HCT116 (cell line): ENCODE data around the gene ARHGEF12. TPM values are rescaled to one million over a fixed set of nuclear protein-coding genes. Genes with fewer than 3 reads are reported as not detected.

Experiments used
- ATAC-seq: fragments of 200-7000 bp; cut with Tn5 transposase; 2 replicates; pipeline ENCODE4 v1.9.1; 2020; ENCODE audit warnings: mild to moderate bottlenecking, moderate library complexity
- BruUV-seq: library from RNA; stranded (reverse); fragments of 400-500 nt; replicated peaks from 2 replicates; lab custom pipeline; 2021; lab: Mats Ljungman, UMichigan
- CTCF ChIA-PET: fragments of 300-600 bp; sonication (Branson Sonifier 250); formaldehyde crosslinking; loops from one replicate; lab custom pipeline; 2021; ENCODE audit warnings: antibody characterized with exemption; lab: Charles Lee
- POLR2A ChIA-PET: fragments of 300-600, 350-600 bp; sonication (Branson Sonifier 250); formaldehyde crosslinking; loops from one replicate; lab custom pipeline; 2021; ENCODE audit warnings: antibody characterized with exemption; lab: Charles Lee
- RAD21 ChIA-PET, 2 experiments: fragments of 300-600 bp; sonication (Branson Sonifier 250); formaldehyde crosslinking; loops; one replicate each; lab custom pipeline; 2023; ENCODE audit warnings: low total read pairs in 2 of 2; ENCODE audit not compliant: uncharacterized antibody in 2 of 2, unreplicated experiment in 2 of 2, low non-redundant PET in 1 of 2; lab: Charles Lee
- DNase-seq: peaks from one replicate; pipeline ENCODE4 v3.0.0-alpha.2; 2010; ENCODE audit warnings: low read depth, low spot score
- H2AFZ ChIP-seq: fragments of 200-600 bp; shearing (Covaris generic), sonication (generic); 2 replicates; pipeline ENCODE4 v1.6.1; 2017; ENCODE audit warnings: low read depth, mixed run types, mixed read lengths, antibody characterized with exemption, low read length; ENCODE audit not compliant: poor library complexity, severe bottlenecking
- H3K27ac ChIP-seq: 2 replicates; pipeline ENCODE4 v1.5.1; 2012; ENCODE audit warnings: low read depth, low read length
- H3K27me3 ChIP-seq: fragments of 200-600 bp; sonication (generic); 2 replicates; pipeline ENCODE4 v1.6.1; 2016; ENCODE audit warnings: mixed run types, low read length, mixed read lengths; ENCODE audit not compliant: insufficient read depth
- H3K36me3 ChIP-seq, 2 experiments: fragments of 200-500 bp in 1 of 2; fragments of 200-600 bp in 1 of 2; sonication (Bioruptor generic) in 1 of 2; sonication (generic) in 1 of 2; 2 replicates each; pipeline versions ENCODE4 v1.5.1 to v1.6.1; 2014 to 2016; ENCODE audit warnings: low read length in 2 of 2, inconsistent platforms in 1 of 2, mixed read lengths in 1 of 2, mixed run types in 1 of 2; ENCODE audit not compliant: insufficient read depth in 2 of 2, control insufficient read depth in 1 of 2
- H3K4me1 ChIP-seq, 2 experiments: fragments of 200-600 bp in 1 of 2; sonication (generic) in 1 of 2; 2 replicates each; pipeline versions ENCODE4 v1.5.1 to v1.6.1; 2012 to 2017; ENCODE audit warnings: low read length in 2 of 2, inconsistent platforms in 1 of 2, mild to moderate bottlenecking in 1 of 2, mixed read lengths in 1 of 2, mixed run types in 1 of 2, moderate library complexity in 1 of 2; ENCODE audit not compliant: insufficient read depth in 2 of 2, control insufficient read depth in 1 of 2
- H3K4me2 ChIP-seq: fragments of 200-600 bp; sonication (generic); 2 replicates; pipeline ENCODE4 v1.6.1; 2017; ENCODE audit warnings: mixed run types, low read length, mixed read lengths
- H3K4me3 ChIP-seq, 2 experiments: fragments of 200-600 bp in 1 of 2; sonication (generic) in 1 of 2; replicated peaks in 1 of 2; 2 replicates each; pipeline ENCODE4 v1.5.1; 2011 to 2016; ENCODE audit warnings: low read length in 2 of 2, control low read depth in 1 of 2, low read depth in 1 of 2, mild to moderate bottlenecking in 1 of 2, mixed read lengths in 1 of 2, mixed run types in 1 of 2
- H3K79me2 ChIP-seq: fragments of 200-600 bp; sonication (generic); 2 replicates; pipeline ENCODE4 v1.6.1; 2017; ENCODE audit warnings: mild to moderate bottlenecking, mixed run types, low read length, moderate library complexity, mixed read lengths; ENCODE audit not compliant: insufficient read depth
- H3K9ac ChIP-seq: fragments of 200-600 bp; sonication (generic); 2 replicates; pipeline ENCODE4 v1.6.1; 2016; ENCODE audit warnings: low read length, mixed read lengths
- H3K9me2 ChIP-seq: fragments of 200-600 bp; sonication (generic), shearing (Covaris generic); 2 replicates; pipeline ENCODE4 v1.6.1; 2017; ENCODE audit warnings: mixed run types, mild to moderate bottlenecking, moderate library complexity; ENCODE audit not compliant: insufficient read depth
- H3K9me3 ChIP-seq, 2 experiments: fragments of 200-500 bp in 1 of 2; fragments of 200-600 bp in 1 of 2; sonication (Bioruptor generic) in 1 of 2; sonication (generic) in 1 of 2; 2 replicates each; pipeline ENCODE4 v1.6.1; 2014 to 2017; ENCODE audit warnings: low read length in 2 of 2, mixed read lengths in 2 of 2, inconsistent platforms in 1 of 2, low read depth in 1 of 2, mild to moderate bottlenecking in 1 of 2, mixed run types in 1 of 2, moderate library complexity in 1 of 2; ENCODE audit not compliant: control insufficient read depth in 1 of 2, insufficient read depth in 1 of 2
- H4K20me1 ChIP-seq: fragments of 200-600 bp; sonication (generic), shearing (Covaris generic); 2 replicates; pipeline ENCODE4 v1.6.1; 2017; ENCODE audit warnings: mixed run types, mild to moderate bottlenecking, moderate library complexity; ENCODE audit not compliant: insufficient read depth
- ELF1 ChIP-seq: IDR thresholded peaks from 2 replicates; pipeline ENCODE4 v1.6.1; 2012; ENCODE audit warnings: low read depth, borderline replicate concordance
- EZH2phosphoT487 ChIP-seq: fragments of 200-600 bp; IDR thresholded peaks from 2 replicates; pipeline ENCODE4 v1.6.1; 2018; ENCODE audit warnings: antibody characterized with exemption, borderline replicate concordance
- RAD21 ChIP-seq: IDR thresholded peaks from 2 replicates; pipeline ENCODE4 v1.6.1; 2012; ENCODE audit warnings: low read depth, mild to moderate bottlenecking
- ZFX ChIP-seq: fragments of 450-650 bp; IDR thresholded peaks from 2 replicates; pipeline ENCODE4 v1.6.1; 2017
- intact Hi-C: fragments of 100-400 bp; cut with micrococcal nuclease; formaldehyde crosslinking; loops from 2 replicates; pipeline ENCODE4 v1.10.0; 2022
- total RNA-seq: library from RNA; stranded (reverse); gene quantifications from one replicate; pipeline ENCODE4 v1.2.1, GENCODE V29; 2021; ENCODE audit not compliant: unreplicated experiment
- TF ChIP-seq, protein P1 (sequence below): IDR thresholded peaks from 2 replicates; pipeline ENCODE4 v1.6.1; 2012
- TF ChIP-seq, protein P2 (sequence below), 3 experiments: fragments of 200-600 bp in 1 of 3; sonication (generic) in 1 of 3; IDR thresholded peaks in 2 of 3; conservative IDR thresholded peaks in 1 of 3; 2 replicates each; pipeline ENCODE4 v1.5.1; 2012 to 2017; ENCODE audit warnings: low read depth in 2 of 3, low read length in 2 of 3, antibody characterized with exemption in 1 of 3, borderline replicate concordance in 1 of 3, control low read depth in 1 of 3, mild to moderate bottlenecking in 1 of 3, mixed read lengths in 1 of 3, mixed run types in 1 of 3, moderate library complexity in 1 of 3; ENCODE audit not compliant: insufficient read depth in 1 of 3

The ARHGEF12 gene
- total RNA-seq, 1 experiment from 2014 or later, result 81.4 TPM

DNA sequence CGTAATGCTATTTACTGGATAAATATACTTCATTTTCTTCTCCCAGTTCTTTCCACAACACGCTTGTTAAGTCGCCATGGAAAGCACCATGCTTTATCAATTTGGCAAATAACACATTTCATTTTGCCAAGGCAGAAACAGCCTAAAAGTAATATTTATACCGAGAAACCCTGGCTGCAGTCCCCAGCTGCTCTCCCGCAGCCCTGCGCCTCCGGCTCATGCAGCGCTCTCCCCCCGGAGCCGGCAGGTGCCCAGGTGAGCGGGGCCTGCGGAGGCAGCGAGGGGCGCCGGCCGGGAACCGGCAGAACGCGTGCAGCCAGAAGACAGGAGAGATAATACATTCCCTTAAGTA lies 681 bp upstream of the ARHGEF12 start:
- Histone ChIP-seq H3K36me3 (no peaks in the 10 kb centered on the region), H3K27ac (peak overlapping the region; percentile 91), H3K4me2 (peak overlapping the region; percentile 86), H3K9me2 (no peaks in the 10 kb centered on the region), H3K4me1 (peaks cover 56 to 78% of the 10 kb centered on the region in 2 experiments), H3K9me3 (no peaks in the 10 kb centered on the region), H2AFZ (peak overlapping the region; percentile 88), H3K79me2 (peaks cover 40% of the 10 kb centered on the region), H3K4me3 (peak overlapping the region; percentile 52 to 87), H4K20me1 (peaks cover 11% of the 10 kb centered on the region; the same call in 1 of the 2 replicates), H3K27me3 (no peaks in the 10 kb centered on the region), H3K9ac (peak overlapping the region; percentile 62)
- TSS peak; percentile 83 for BruUV-seq
- RAD21 ChIA-PET, result no interaction called here
- intact Hi-C loops, result loop anchor here (5.0 to 10.0 kb wide), 2 partner anchors 349 to 617 kb away; no protein-coding TSS in a partner anchor
- DNase-seq (no peak), ATAC-seq (peak; percentile 34)
- POLR2A ChIA-PET, result interaction anchor here (0.6 to 1.1 kb wide), 4 partner anchors 10 to 99 kb away, joined by 3 to 6 read pairs (median 4); partner anchors contain the start of gene TLCD5
- CTCF ChIA-PET, result interaction anchor here (0.7 to 1.8 kb wide), 10 partner anchors 8 to 96 kb away, joined by 3 to 6 read pairs (median 3); no protein-coding TSS in a partner anchor
- TF ChIP-seq ELF1 (0 out of 2 replicates have a peak, but pooled peaks have one; percentile 4), ZFX (no peak)

DNA sequence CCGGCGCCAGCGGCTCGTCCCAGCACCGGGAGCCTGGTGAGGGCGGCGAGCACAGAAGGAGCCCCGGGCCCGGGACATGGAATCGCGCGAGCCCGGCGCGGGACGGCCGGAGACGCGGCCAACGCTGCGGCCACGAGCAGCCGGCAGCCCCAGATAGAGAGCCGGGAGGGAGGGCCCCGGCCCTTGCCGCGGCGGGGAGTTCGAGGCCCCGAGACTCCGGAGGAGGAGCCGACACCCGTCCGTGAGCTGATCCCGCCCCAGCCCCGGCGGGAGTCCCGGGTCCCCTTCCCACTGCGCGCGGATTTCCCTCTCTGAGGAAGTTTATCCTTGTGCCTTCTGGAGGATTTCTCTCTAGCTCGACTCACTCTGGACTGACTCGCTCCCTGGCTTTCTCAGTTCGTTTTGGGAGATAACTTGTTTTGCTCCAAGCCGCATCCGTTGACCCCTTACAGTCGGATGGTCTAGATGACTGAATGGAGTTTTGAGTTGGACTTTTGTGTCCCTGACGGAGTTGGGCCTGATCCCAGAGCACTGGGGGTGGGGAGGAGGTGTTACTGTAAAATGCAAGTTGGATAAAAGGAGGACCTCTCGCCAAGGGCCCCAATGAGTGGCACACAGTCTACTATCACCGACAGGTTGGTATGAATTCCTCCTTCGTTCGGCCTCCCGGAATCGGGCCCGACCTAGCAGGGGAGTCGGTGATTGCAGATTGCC lies 585 bp downstream of the ARHGEF12 start:
- POLR2A ChIA-PET, result interaction anchor here (1.0 to 1.2 kb wide), 2 partner anchors 13 to 25 kb away, joined by 3 to 4 read pairs; no protein-coding TSS in a partner anchor
- TF ChIP-seq ZFX (peak; percentile 86), EZH2phosphoT487 (no peak), RAD21 (0 out of 2 replicates have a peak, but pooled peaks have one; percentile 12)
- TF ChIP-seq, protein P1, sequence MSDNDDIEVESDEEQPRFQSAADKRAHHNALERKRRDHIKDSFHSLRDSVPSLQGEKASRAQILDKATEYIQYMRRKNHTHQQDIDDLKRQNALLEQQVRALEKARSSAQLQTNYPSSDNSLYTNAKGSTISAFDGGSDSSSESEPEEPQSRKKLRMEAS, result no peak
- TF ChIP-seq, protein P2, sequence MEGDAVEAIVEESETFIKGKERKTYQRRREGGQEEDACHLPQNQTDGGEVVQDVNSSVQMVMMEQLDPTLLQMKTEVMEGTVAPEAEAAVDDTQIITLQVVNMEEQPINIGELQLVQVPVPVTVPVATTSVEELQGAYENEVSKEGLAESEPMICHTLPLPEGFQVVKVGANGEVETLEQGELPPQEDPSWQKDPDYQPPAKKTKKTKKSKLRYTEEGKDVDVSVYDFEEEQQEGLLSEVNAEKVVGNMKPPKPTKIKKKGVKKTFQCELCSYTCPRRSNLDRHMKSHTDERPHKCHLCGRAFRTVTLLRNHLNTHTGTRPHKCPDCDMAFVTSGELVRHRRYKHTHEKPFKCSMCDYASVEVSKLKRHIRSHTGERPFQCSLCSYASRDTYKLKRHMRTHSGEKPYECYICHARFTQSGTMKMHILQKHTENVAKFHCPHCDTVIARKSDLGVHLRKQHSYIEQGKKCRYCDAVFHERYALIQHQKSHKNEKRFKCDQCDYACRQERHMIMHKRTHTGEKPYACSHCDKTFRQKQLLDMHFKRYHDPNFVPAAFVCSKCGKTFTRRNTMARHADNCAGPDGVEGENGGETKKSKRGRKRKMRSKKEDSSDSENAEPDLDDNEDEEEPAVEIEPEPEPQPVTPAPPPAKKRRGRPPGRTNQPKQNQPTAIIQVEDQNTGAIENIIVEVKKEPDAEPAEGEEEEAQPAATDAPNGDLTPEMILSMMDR (IDR thresholded peaks at IDR 0.05 in 2 of 3, conservative IDR thresholded peaks at IDR 0.05 in 1 of 3; ENCODE audit: borderline replicate concordance in 1 of 3, insufficient read depth in 1 of 3, low read depth in 2 of 3, low read length in 2 of 3), result no peak
- Histone ChIP-seq H3K36me3 (no peaks in the 10 kb centered on the region), H3K79me2 (peaks cover 53% of the 10 kb centered on the region), H3K9me3 (no peaks in the 10 kb centered on the region), H4K20me1 (peaks cover 15% of the 10 kb centered on the region; the same call in 1 of the 2 replicates), H3K4me3 (peak overlapping the region; percentile 77 to 87), H3K9me2 (no peaks in the 10 kb centered on the region), H2AFZ (no peak overlapping the region), H3K9ac (peak overlapping the region; percentile 78), H3K27ac (peak overlapping the region; percentile 91), H3K4me2 (peak overlapping the region; percentile 92), H3K4me1 (peaks cover 52 to 68% of the 10 kb centered on the region in 2 experiments), H3K27me3 (no peaks in the 10 kb centered on the region)
- intact Hi-C loops, result loop anchor here (2.0 to 10.0 kb wide), 3 partner anchors 96 to 616 kb away; no protein-coding TSS in a partner anchor
- DNase-seq (no peak), ATAC-seq (peak; percentile 63)
- RAD21 ChIA-PET, result no interaction called here
- BruUV-seq, result no TSS peak
- CTCF ChIA-PET, result interaction anchor here (0.7 to 1.8 kb wide), 7 partner anchors 10 to 793 kb away, joined by 3 to 6 read pairs (median 3); no protein-coding TSS in a partner anchor
